Smooth muscle cell (in vitro differentiated cells): ENCODE data around the gene KAZN. TPM values are rescaled to one million over a fixed set of nuclear protein-coding genes. Genes with fewer than 3 reads are reported as not detected.

ENCODE experiments used
- DNase-seq: peaks from one replicate; lab custom pipeline; 2025; ENCODE audit not compliant: unreplicated experiment; lab: John Stamatoyannopoulos, UW
- H2AFZ ChIP-seq: fragments of 200-600 bp; sonication (generic); 2 replicates; pipeline ENCODE4 v1.6.0; 2016; ENCODE audit warnings: antibody characterized with exemption, low read depth, mild to moderate bottlenecking
- H3F3A ChIP-seq: fragments of 200-600 bp; sonication (generic); 2 replicates; pipeline ENCODE4 v1.6.0; 2017; ENCODE audit warnings: antibody characterized with exemption, low read depth
- H3K27ac ChIP-seq: fragments of 200-600 bp; sonication (generic); 2 replicates; pipeline ENCODE4 v1.5.1; 2016; ENCODE audit warnings: low read depth, mild to moderate bottlenecking
- H3K27me3 ChIP-seq: fragments of 200-600 bp; sonication (generic); 2 replicates; pipeline ENCODE4 v1.6.1; 2016; ENCODE audit warnings: low read depth, mild to moderate bottlenecking
- H3K36me3 ChIP-seq: fragments of 200-600 bp; sonication (generic); 2 replicates; pipeline ENCODE4 v1.5.1; 2016; ENCODE audit warnings: low read depth
- H3K4me1 ChIP-seq: fragments of 200-600 bp; sonication (generic); 2 replicates; pipeline ENCODE4 v1.5.1; 2016; ENCODE audit warnings: low read depth
- H3K4me2 ChIP-seq: fragments of 200-600 bp; sonication (generic); 2 replicates; pipeline ENCODE4 v1.6.0; 2016; ENCODE audit warnings: mild to moderate bottlenecking
- H3K4me3 ChIP-seq: fragments of 200-600 bp; sonication (generic); 2 replicates; pipeline ENCODE4 v1.5.1; 2016; ENCODE audit warnings: mild to moderate bottlenecking
- H3K79me2 ChIP-seq: fragments of 200-600 bp; sonication (generic); 2 replicates; pipeline ENCODE4 v1.6.0; 2016; ENCODE audit warnings: low read depth, mild to moderate bottlenecking
- H3K9ac ChIP-seq: fragments of 200-600 bp; sonication (generic); 2 replicates; pipeline ENCODE4 v1.6.0; 2016; ENCODE audit warnings: low read depth
- H3K9me3 ChIP-seq: fragments of 200-600 bp; sonication (generic); replicated peaks from 2 replicates; pipeline ENCODE4 v1.5.1; 2016; ENCODE audit warnings: low read depth
- H4K20me1 ChIP-seq: fragments of 200-600 bp; sonication (generic); 2 replicates; pipeline ENCODE4 v1.6.0; 2016; ENCODE audit warnings: low read depth
- WGBS: methylation state at CpG from one replicate; pipeline ENCODE4 v1.1.7; 2016; ENCODE audit warnings: low lambda C conversion rate; 5-methylcytosine and 5-hydroxymethylcytosine counted together
- polyA plus RNA-seq: library from polyadenylated mRNA; unstranded; fragments of >200 nt; fragmentation: Nextera tagmentation; extraction: Ambion mirVana; gene quantifications from 2 replicates; pipeline ENCODE4 v1.2.1, GENCODE V29; 2016
- total RNA-seq: library from RNA; depleted of rRNA; stranded (reverse); fragments of >200 nt; gene quantifications from 2 replicates; pipeline ENCODE4 v1.2.3, GENCODE V29; 2014
- TF ChIP-seq, protein P1 (sequence below): fragments of 200-600 bp; sonication (generic); IDR thresholded peaks from 2 replicates; pipeline ENCODE4 v1.5.1; 2017; ENCODE audit warnings: borderline replicate concordance, mild to moderate bottlenecking, antibody characterized with exemption; ENCODE audit not compliant: insufficient read depth, poor library complexity, severe bottlenecking

KAZN gene
- total and polyA plus RNA-seq, 2 experiments from 2014 or later, result 6.3 to 8.2 TPM

DNA sequence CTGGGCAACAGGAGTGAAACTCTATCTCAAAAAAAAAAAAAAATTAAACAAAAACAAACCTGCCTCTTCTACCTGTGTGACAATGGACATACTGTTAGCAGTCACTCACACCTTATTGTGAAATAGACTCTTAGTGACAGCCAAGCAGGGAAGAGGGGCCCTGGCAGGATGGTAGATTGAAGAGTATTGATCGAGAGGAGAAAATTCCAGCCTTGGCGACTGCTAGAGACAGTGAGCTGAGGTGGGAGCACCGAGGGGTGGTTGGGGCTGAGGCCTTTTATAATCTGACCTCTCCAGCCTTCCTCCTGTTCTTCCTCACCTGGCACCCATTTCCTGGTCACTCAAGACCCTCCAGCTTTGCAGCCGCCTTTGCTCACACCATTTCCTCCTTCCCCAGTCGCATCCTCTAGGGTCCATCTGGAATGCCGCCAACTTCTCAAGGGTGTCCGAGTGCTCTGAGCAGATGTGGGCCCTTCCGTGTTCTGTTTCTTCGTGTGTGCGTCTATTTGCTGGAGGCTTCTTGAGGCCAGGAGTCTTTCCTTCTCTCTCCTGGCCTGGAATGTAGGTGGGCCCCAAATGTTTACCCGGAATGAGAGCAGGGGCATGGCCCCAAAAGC, 358.2 kb downstream of the KAZN start:
- no peaks in the 10 kb centered on the region for H3K36me3 ChIP-seq
- no peaks in the 10 kb centered on the region for H4K20me1 ChIP-seq
- H3K4me3 ChIP-seq, result no peak overlapping the region
- no peaks in the 10 kb centered on the region for H3K79me2 ChIP-seq
- no peak overlapping the region for H2AFZ ChIP-seq
- no peaks in the 10 kb centered on the region for H3K27me3 ChIP-seq
- 93% methylated on average over 11 of the region's 11 CpGs for WGBS
- H3K9me3 ChIP-seq, result no peaks in the 10 kb centered on the region
- TF ChIP-seq, protein P1, sequence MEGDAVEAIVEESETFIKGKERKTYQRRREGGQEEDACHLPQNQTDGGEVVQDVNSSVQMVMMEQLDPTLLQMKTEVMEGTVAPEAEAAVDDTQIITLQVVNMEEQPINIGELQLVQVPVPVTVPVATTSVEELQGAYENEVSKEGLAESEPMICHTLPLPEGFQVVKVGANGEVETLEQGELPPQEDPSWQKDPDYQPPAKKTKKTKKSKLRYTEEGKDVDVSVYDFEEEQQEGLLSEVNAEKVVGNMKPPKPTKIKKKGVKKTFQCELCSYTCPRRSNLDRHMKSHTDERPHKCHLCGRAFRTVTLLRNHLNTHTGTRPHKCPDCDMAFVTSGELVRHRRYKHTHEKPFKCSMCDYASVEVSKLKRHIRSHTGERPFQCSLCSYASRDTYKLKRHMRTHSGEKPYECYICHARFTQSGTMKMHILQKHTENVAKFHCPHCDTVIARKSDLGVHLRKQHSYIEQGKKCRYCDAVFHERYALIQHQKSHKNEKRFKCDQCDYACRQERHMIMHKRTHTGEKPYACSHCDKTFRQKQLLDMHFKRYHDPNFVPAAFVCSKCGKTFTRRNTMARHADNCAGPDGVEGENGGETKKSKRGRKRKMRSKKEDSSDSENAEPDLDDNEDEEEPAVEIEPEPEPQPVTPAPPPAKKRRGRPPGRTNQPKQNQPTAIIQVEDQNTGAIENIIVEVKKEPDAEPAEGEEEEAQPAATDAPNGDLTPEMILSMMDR, result no peak
- H3F3A ChIP-seq, result no peaks in the 10 kb centered on the region
- H3K27ac ChIP-seq, result no peak overlapping the region
- no peak for DNase-seq
- H3K4me1 ChIP-seq, result no peaks in the 10 kb centered on the region
- no peak overlapping the region for H3K9ac ChIP-seq
- H3K4me2 ChIP-seq, result no peak overlapping the region

DNA sequence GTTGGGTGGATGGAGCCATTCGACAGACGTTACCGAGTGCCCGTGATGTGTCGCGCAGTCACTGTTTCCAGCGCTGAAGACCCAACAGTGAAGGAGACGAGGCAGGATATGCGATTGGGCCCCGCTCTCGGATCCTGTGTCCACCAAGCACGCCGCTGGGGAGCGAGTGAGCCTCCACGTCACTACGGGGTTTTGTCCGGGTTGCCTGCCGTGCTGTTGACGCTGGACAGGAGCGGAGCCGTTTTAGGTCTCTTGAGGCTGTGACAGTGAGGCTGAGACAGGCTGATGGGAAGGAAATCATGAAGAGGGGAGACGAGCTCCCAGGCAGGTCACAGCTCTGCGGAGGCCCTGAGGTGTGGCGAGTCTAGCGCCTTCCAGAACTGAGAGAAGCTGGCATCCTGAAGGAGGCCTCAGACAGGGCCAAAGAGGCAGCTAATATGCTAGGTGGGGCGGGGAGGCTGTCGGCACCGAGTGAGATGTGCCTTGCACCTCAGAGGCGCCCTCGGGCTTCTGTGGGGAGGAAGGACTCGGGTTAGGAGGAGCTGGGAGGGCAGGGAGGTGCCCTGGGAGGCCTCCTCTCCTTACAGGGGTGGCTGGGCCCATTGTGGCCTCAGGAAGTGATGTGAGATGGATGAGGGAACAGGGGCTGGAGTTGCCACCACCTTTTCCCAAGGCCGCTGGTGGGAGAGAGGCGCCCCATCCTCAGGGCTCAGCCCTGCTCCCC, 359.1 kb downstream of the KAZN start:
- Histone ChIP-seq H3K9me3 (no peaks in the 10 kb centered on the region), H3K9ac (no peak overlapping the region), H3K4me2 (no peak overlapping the region), H4K20me1 (no peaks in the 10 kb centered on the region), H3K27ac (no peak overlapping the region), H3K27me3 (no peaks in the 10 kb centered on the region), H3K36me3 (no peaks in the 10 kb centered on the region), H3K4me3 (no peak overlapping the region), H3K79me2 (no peaks in the 10 kb centered on the region), H3F3A (no peaks in the 10 kb centered on the region), H2AFZ (no peak overlapping the region), H3K4me1 (no peaks in the 10 kb centered on the region)
- WGBS, result 94% methylated on average over 33 of the region's 33 CpGs
- TF ChIP-seq, protein P1, result no peak
- DNase-seq, result no peak

DNA sequence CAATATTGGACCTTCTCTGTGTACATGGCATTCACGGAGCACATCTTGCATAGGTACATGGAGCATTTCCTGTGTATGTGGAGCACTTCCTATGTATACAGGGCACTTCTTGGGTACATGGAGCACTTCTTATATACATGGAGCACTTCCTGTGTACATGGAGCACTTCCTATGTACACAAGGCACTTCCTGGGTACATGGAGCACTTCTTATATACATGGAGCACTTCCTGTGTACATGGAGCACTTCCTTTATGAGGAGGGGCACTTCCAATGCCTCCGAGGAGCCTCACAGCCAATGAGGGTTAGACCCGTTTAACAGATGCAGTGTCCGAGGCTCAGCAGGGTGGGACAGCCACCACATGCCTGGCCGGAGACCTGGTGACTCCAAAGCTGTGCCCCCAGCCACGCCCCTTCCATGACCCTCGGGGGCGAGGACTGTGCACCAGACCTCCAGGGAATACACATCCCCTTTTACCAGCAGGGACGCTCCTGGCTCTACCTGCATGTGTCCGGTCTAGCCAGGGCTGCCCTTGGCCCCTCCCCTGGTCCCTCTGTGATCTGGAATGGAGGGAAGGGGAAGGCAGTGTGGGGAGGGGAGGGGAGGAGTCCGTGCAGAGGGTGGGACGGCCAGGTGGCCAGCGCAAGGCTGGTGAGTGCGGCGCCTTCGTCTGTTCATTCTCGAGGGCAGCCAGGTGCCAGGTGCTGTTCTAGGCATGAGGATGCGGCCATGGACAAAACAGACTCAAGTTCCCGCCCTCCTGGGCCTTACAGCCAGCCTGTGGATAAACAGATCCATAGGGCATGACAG, 360.0 kb downstream of the KAZN start:
- Histone ChIP-seq H3F3A (no peaks in the 10 kb centered on the region), H2AFZ (no peak overlapping the region), H3K9me3 (no peaks in the 10 kb centered on the region), H3K4me2 (no peak overlapping the region), H3K27ac (no peak overlapping the region), H3K36me3 (no peaks in the 10 kb centered on the region), H4K20me1 (no peaks in the 10 kb centered on the region), H3K4me1 (no peaks in the 10 kb centered on the region), H3K27me3 (no peaks in the 10 kb centered on the region), H3K9ac (no peak overlapping the region), H3K4me3 (no peak overlapping the region), H3K79me2 (no peaks in the 10 kb centered on the region)
- TF ChIP-seq, protein P1, result no peak
- DNase-seq, result no peak
- WGBS, result 92% methylated on average over 19 of the region's 19 CpGs
